K562 (cell line): ENCODE measurements around the gene KCNG1. TPM values are rescaled to one million over a fixed set of nuclear protein-coding genes. Genes with fewer than 3 reads are reported as not detected.

ENCODE experiments used
- ATF2 ChIP-seq: sonication (generic); formaldehyde crosslinking; IDR thresholded peaks from 2 replicates; pipeline ENCODE4 v1.8.1; 2022; ENCODE audit warnings: missing genetic modification reagents
- HNRNPLL ChIP-seq: fragments of 200-400 bp; formaldehyde crosslinking; IDR thresholded peaks from 2 replicates; pipeline ENCODE4 v1.6.1; 2017; ENCODE audit warnings: low read length, low read depth, mild to moderate bottlenecking; ENCODE audit not compliant: poor library complexity, severe bottlenecking
- NRF1 ChIP-seq, 2 experiments: fragments of 450-650 bp; IDR thresholded peaks in 1 of 2; conservative IDR thresholded peaks in 1 of 2; 2 replicates each; pipeline ENCODE4 v1.6.1; 2014; ENCODE audit warnings: mild to moderate bottlenecking in 2 of 2
- RBFOX2 ChIP-seq: fragments of 200-400 bp; formaldehyde crosslinking; IDR thresholded peaks from 2 replicates; pipeline ENCODE4 v1.6.1; 2017; ENCODE audit warnings: low read depth, mild to moderate bottlenecking, low read length, moderate library complexity
- TEAD2 ChIP-seq: fragments of 450-650 bp; IDR thresholded peaks from 2 replicates; pipeline ENCODE4 v1.6.1; 2016; ENCODE audit warnings: missing genetic modification characterization, control low read depth, missing compliant biosample characterization
- TFAP4 ChIP-seq: sonication (generic); formaldehyde crosslinking; IDR thresholded peaks from 2 replicates; pipeline ENCODE4 v1.8.0; 2022; ENCODE audit warnings: missing genetic modification reagents, mild to moderate bottlenecking, moderate library complexity, borderline replicate concordance
- USF2 ChIP-seq: sonication (generic); formaldehyde crosslinking; IDR thresholded peaks from 2 replicates; pipeline ENCODE4 v1.5.0; 2020; ENCODE audit warnings: missing genetic modification reagents
- ZBTB33 ChIP-seq: sonication (generic); formaldehyde crosslinking; IDR thresholded peaks from 2 replicates; pipeline ENCODE4 v1.8.1; 2023; ENCODE audit warnings: mild to moderate bottlenecking, missing genetic modification reagents
- ZNF639 ChIP-seq, 2 experiments: fragments of 200-800 bp in 1 of 2; sonication (Bioruptor generic) in 1 of 2; sonication (generic) in 1 of 2; formaldehyde crosslinking in 1 of 2; IDR thresholded peaks in 1 of 2; conservative IDR thresholded peaks in 1 of 2; 2 replicates each; pipeline versions ENCODE4 v1.5.0 to v1.6.1; 2016 to 2020; ENCODE audit warnings: missing compliant biosample characterization in 1 of 2, missing genetic modification characterization in 1 of 2, missing genetic modification reagents in 1 of 2
- polyA plus RNA-seq, 8 experiments: library from polyadenylated mRNA; depleted of rRNA in 4 of 8; stranded (reverse) in 5 of 8; unstranded in 3 of 8; fragments of >200 nt; fragmentation: Nextera tagmentation in 2 of 8; fragmentation: Illumina TruSeq in 1 of 8; extraction: Ambion mirVana in 2 of 8; extraction: Trizol in 1 of 8; gene quantifications; 2 replicates each; pipeline versions ENCODE4 v1.2.1 to v1.2.3, GENCODE V29; 2011 to 2014; ENCODE audit warnings: inconsistent platforms in 1 of 8, missing spikeins in 1 of 8
- total RNA-seq, 7 experiments: library from RNA; depleted of rRNA in 6 of 7; stranded (reverse); fragments of >200 nt in 6 of 7; fragmentation: Illumina TruSeq in 2 of 7; extraction: Trizol in 2 of 7; gene quantifications; 2 replicates each; pipeline versions ENCODE4 v1.2.1 to v1.2.3, GENCODE V29; 2011 to 2021; ENCODE audit warnings: low replicate concordance in 1 of 7

KCNG1 gene
- total and polyA plus RNA-seq, 9 of the 15 experiments (the other 6 are each of a cell fraction or from before 2014, with no cell fraction given): 0.06 to 1.5 (median 0.22) TPM; not detected in 2

- TF ChIP-seq ZNF639 (CRISPR knock-in tag; conservative IDR thresholded peaks at IDR 0.05 in 1 of 2, IDR thresholded peaks at IDR 0.05 in 1 of 2): peak in 1 of 2 experiments; percentile 50; a peak in 1 of 4 replicates
- TF ChIP-seq HNRNPLL: peak; percentile 62
- TF ChIP-seq ZBTB33 (CRISPR knock-in tag): no peak
- peak; percentile 70 for TF ChIP-seq RBFOX2
- TF ChIP-seq TEAD2 (tag): no peak
- TF ChIP-seq ATF2 (CRISPR knock-in tag): 0 out of 2 replicates have a peak, but pooled peaks have one; percentile 29
- TF ChIP-seq TFAP4 (CRISPR knock-in tag): no peak
- TF ChIP-seq USF2 (CRISPR knock-in tag): peak; percentile 41
- TF ChIP-seq NRF1 (conservative IDR thresholded peaks at IDR 0.05 in 1 of 2, IDR thresholded peaks at IDR 0.05 in 1 of 2): peak; percentile 82
These were observed at the start of gene KCNG1 (continued) for GRCh38 chr20:51022803-51023616.
